NCI-H1417 treated with DMSO at 0.1 percent for 48 hours (cell line): ENCODE data around the gene NEK8.

Experiments used
- DNase-seq: peaks from one replicate; lab custom pipeline; 2025; lab: John Stamatoyannopoulos, UW

The NEK8 gene

DNA sequence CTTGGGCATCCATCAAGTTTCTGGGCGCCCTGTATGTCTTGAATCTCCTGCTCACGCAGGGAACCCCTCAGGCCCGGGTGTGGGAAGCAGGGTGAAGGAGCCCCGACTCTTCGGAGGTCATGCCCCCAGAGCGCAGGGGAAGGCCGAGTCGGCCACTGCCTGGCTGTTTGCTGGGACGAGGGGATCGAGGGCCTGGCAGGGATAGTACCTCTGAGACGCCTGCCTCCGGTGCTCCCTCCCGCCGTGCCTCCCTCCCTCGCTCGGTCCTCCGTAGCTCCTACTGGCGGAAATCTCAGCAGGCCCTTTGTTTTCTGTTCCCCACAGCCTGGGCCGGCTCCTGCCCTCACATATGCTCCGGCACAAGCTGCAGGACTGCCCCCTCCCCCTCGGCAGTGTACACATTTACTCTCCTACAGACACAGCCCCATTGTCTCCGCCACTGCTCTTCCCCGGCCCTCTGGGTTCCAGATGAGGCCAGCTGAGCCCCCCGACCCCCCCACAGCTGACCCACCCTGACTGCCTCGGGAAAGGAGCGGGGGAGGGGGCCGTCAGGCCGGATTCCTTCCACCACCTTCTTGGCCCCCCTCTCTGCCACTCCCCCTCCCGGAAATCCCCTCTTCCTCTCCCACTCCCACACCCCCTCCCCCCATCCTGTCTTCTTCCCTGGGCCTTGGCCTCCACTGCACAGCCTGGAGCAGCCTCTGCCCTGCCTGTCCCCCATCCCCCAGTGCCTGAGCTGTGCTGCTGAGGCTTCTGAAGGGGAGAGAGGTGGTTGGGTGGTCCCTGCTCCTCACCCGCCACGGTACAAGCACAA, 16.6 kb downstream of the NEK8 start:
- DNase-seq: no peak

DNA sequence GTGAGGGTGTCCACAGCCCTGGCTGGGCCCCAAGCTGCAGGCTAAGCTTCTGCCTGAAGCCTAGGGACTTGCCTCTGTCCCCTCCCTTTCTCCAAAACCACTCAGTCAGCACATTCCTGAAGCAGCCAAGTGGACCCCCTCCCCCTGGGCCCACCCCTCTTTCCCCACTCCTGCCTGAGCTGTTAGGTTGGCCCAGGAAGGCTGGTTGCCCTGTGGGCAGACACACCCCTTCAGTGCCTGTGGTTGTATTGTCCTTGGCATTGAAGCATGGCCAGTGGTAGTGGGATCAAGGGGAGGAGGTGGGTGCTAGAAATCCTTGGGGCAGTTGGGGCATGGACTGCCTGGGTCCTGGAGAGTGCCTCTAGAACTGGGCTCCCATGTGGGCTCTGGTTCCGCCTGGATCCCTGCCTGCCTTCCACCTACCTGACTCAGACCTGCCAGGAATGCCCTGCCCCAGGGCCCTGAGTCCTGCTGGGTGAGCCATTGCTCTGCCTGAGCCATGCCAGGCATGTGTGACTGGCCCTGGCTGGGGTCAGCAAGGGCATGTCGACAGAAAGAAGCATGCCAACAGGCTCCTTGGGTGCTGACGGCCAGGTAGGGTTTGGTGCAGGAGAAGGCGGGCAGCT, 17.3 kb downstream of the NEK8 start:
- DNase-seq: no peak

DNA sequence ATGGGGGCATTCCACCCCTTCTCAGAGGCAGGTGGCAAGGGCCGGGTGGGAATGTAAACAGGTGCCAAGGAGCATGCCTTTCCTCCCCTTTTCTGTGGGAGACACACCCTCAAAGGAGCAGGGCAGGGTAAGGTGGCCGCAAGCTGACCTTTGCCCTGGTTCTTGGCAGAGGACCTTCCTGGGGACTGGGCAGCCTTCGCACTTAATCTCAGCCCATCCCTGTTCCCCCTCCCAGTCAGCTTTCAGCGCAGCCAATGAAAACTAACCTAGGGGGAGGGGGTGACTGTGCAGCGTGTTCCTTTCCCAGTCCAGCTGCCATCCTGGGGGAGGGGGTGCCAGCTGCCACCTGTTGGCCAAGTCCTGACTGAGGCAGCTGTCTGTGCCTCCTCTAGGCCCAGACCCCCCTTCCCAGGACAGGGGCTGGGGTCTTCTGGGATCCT, 18.0 kb downstream of the NEK8 start:
- no peak for DNase-seq

DNA sequence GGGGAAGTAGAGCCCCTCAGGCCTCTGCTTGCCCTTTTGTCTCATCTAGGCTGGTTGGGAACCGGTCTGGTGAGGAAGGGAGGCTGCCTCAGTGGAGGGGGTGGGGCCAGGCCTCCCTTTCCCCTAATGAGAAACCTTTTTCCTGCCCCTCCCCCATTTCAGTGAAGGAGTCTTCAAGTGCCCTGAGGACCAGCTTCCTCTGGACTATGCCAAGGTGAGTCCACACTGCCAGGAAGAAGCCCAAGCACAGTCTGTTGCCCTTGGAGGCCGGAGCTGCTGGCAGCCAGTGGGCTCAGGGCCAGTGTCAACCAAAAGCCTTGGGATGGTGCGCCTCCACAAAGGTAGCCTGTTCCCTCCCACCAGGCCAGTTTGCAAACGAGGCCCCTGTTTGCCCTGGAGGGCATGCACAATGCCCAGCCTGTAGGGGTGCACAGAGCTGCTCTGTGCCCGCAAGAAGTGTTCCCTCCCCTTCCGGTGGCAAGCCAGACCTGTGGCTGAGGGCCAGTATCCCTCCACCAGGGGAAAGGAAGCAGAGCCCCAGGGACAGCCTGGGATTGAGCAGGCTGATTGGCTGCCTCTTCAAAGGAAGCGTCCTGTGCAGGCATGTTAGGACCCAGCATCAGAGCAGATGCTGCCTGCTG, 18.6 kb downstream of the NEK8 start:
- no peak for DNase-seq

DNA sequence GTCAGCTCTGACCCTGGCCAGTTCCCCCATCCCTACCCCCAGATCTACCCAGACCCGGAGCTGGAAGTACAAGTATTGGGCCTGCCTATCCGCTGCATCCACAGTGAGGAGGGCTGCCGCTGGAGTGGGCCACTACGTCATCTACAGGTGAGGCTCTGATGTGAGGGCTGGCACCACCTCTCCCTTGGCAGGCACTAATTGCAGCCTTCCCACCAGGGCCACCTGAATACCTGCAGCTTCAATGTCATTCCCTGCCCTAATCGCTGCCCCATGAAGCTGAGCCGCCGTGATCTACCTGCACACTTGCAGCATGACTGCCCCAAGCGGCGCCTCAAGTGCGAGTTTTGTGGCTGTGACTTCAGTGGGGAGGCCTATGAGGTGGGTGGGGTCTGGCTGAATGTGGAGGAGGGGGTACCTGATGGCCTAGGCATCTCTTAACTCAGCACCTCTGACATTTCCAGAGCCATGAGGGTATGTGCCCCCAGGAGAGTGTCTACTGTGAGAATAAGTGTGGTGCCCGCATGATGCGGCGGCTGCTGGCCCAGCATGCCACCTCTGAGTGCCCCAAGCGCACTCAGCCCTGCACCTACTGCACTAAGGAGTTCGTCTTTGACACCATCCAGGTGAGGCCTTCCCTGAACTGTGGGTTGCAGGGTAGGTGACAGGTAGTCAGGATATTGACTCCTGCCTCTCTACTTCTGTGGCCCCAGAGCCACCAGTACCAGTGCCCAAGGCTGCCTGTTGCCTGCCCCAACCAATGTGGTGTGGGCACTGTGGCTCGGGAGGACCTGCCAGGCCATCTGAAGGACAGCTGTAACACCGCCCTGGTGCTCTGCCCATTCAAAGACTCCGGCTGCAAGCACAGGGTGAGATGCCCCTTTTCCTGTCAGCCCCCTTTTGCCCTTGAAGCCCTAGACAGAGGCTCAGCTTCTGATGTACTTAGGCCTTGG, 19.5 kb downstream of the NEK8 start:
- no peak for DNase-seq

DNA sequence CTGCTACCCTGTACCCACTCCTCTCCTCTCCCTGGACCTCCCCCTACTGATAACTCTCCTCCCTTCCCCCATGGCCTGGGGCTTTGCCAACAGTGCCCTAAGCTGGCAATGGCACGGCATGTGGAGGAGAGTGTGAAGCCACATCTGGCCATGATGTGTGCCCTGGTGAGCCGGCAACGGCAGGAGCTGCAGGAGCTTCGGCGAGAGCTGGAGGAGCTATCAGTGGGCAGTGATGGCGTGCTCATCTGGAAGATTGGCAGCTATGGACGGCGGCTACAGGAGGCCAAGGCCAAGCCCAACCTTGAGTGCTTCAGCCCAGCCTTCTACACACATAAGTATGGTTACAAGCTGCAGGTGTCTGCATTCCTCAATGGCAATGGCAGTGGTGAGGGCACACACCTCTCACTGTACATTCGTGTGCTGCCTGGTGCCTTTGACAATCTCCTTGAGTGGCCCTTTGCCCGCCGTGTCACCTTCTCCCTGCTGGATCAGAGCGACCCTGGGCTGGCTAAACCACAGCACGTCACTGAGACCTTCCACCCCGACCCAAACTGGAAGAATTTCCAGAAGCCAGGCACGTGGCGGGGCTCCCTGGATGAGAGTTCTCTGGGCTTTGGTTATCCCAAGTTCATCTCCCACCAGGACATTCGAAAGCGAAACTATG, 20.4 kb downstream of the NEK8 start:
- no peak for DNase-seq

DNA sequence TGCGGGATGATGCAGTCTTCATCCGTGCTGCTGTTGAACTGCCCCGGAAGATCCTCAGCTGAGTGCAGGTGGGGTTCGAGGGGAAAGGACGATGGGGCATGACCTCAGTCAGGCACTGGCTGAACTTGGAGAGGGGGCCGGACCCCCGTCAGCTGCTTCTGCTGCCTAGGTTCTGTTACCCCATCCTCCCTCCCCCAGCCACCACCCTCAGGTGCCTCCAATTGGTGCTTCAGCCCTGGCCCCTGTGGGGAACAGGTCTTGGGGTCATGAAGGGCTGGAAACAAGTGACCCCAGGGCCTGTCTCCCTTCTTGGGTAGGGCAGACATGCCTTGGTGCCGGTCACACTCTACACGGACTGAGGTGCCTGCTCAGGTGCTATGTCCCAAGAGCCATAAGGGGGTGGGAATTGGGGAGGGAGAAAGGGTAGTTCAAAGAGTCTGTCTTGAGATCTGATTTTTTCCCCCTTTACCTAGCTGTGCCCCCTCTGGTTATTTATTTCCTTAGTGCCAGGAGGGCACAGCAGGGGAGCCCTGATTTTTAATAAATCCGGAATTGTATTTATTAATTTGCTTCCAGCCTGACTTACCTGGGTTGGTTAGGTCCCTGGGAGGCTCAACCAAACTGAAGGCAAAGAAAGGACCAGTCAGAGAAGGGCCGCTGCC, 21.1 kb downstream of the NEK8 start:
- no peak for DNase-seq

DNA sequence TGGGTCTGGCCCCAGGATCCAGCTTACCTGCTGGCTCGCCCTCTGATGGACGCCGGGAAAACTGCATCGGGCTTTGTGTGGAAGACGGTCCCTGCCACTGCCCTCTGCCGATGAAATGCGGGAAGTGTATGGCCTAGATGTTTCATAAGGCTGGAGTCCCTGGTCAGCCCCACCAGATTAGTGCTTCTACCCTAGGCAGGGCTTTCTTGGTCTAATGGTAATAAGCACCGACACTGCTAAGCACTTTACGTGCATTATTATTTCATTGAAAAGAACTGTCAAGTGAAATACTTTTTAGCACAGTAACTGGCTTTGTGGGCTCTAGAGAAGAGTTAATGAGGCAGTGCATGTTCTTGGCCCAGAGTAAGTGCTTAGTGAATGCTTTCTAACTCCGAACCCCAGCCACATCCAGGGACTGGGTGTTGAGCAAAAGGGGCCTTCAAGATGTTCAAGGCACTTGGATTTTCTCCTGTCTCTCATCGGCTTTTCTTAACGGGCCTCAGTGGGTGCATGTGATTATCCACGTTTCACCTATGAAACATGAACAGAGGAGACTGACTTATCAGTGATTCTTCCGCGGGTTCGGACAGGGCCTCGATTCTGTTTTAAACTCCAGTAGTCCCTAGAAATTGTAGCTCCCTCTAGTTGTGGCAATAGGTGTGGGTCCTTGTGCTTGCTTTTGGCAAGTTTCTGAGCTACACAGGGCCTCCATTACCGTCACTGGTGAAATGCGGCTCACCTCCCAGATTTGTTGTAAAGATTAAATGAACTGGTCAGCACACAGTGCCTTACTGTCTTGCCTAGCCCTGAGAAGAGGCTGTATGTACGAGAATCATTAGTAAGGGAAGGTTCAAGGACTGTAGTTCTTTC, 21.8 kb downstream of the NEK8 start:
- peak; percentile 49 for DNase-seq

DNA sequence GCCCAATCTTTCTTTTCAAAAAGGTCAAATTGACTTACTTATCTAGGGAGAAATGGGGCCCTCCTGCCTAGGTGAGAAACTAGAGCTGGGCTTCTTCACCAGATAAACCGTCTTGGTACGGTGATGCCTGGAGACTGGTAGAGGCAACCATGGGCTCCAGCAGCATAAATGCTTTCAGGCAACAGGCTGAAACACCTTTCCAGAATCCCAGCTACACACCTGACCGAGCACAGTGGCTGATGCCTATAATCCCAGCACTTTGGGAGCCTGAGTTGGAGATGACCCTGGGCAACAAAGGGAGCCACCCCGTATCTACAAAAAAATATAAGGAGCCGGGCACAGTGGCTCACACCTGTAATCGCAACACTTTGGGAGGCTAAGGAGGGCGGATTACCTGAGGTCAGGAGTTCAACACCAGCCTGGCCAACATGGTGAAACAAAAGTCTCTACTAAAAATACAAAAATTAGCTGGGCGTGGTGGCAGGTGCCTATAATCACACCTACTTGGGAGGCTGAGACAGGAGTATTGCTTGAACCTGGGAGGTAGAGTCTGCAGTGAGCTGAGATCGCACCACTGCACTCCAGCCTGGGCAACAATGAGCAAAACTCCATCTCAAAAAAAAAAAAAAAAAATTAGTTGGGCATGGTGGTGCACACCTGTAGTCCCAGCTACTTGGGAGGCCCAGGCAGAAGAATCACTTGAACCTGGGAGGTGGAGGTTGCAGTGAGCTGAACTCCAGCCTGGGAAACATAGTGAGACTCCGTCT, 23.2 kb downstream of the NEK8 start:
- DNase-seq: no peak

DNA sequence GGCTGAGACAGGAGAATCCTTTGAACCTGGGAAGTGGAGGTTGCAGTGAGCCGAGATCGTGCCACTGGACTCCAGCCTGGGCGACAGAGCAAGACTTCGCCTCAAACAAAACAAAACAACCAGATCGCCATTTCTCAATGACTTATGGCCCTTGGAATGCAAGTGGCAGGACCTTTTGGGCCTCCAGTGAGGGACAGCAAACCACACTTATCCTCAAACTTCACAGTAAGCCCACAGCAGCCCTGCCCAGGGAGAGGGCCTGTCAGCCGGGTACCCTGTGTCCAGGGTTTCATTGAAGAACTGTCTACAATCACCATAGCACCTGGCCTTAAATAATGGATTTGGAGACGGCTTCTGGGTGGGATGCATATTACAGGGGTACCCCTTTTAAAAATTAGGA, 26.9 kb downstream of the NEK8 start:
- no peak for DNase-seq

DNA sequence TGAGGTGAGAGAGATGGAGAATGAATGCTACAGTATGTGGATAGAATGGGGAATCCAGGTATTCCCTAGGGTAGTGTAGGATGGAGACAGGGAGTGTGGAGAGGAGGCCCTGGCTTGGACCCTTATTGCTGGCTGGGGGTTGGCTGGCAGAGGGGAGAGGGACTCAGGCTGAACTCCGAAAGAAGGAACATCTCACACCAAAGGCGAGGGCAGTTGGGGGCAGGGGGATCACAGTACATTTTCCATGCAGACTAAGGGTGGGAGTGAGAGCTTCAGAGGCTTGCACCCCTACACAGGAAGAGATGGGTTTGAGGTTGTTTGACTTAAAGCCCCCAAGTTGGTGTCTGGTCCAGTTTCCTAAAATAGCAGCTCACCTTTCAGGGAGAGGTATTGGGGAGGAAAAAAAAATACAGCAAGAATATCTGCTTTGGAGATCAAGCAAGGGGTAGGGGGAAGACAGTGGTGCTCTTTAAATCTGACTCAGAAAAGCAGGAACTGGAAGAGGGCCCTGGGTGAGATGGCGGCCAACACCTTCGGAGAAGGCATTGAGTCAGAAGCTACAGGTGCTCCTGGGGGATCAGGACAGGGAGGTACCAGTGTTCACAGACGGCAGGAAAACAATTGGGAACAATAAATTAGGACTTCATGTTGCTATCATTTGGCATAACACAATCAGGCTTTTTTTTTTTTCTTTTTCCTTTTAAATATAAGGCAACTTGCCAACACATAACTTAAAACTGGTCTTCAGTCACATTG, 27.6 kb downstream of the NEK8 start:
- DNase-seq: no peak

DNA sequence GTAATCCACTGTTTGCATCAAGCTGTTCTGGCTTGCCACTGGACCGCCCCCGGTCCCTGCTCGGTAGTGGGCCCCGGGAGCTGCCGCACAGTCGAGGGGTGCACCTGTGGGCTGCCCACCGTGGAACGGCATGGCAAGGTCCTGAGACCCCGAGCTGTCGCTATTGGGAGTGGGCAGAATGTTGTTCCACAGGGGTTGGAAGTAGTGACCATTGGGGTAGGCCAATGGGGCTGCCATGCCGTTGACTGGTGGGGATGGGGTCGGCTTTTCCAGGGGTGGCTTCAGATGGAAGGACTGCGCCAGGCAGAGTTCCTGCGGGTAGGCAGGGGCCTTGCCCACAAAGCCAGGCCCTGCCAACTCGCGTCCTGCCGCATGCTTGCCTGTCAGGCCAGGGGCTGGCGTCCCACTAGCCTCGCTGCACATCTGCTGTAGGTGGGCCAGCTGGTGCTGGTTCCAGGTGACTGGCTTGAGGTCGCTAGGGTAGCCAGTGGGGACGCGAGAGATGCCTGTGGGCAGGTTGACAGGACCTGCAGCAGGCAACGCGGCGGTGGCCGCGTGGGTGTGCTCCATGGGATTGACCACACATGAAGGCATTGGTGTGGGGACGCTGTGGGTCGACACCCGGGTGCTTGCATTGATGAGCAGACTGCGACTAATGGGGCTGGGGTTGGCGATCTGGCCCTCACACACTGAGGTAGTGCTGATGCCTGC, 30.0 kb downstream of the NEK8 start:
- no peak for DNase-seq

DNA sequence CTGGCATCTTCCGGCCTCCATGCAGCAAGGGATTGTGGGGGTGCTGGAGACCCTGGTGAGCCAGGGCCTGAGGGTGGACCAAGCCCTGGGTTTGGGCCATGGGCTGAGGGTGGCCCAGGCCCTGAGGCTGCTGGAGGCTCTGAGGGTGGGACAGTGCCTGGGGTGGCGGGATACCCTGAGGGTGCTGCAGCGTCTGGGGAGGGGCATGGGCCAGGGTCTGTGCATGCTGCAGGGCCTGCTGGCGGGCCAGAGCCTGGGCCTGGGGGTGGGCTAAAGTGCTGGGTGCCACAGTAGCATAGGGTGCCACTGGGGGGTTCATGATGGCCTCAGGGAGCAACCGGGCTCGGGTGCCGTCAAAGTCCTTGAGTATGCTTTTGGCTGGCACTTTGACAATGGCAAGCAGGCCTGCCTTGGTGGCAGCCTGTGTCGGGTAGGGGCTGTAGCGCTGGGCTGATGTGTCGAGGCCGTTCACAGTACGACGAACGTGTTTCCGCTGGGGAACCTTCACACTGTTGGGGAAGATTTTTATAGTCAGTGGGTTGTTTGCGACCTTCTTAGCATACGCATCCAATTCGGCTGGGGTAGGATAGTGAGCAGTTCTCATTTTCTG, 30.8 kb downstream of the NEK8 start:
- DNase-seq: no peak

DNA sequence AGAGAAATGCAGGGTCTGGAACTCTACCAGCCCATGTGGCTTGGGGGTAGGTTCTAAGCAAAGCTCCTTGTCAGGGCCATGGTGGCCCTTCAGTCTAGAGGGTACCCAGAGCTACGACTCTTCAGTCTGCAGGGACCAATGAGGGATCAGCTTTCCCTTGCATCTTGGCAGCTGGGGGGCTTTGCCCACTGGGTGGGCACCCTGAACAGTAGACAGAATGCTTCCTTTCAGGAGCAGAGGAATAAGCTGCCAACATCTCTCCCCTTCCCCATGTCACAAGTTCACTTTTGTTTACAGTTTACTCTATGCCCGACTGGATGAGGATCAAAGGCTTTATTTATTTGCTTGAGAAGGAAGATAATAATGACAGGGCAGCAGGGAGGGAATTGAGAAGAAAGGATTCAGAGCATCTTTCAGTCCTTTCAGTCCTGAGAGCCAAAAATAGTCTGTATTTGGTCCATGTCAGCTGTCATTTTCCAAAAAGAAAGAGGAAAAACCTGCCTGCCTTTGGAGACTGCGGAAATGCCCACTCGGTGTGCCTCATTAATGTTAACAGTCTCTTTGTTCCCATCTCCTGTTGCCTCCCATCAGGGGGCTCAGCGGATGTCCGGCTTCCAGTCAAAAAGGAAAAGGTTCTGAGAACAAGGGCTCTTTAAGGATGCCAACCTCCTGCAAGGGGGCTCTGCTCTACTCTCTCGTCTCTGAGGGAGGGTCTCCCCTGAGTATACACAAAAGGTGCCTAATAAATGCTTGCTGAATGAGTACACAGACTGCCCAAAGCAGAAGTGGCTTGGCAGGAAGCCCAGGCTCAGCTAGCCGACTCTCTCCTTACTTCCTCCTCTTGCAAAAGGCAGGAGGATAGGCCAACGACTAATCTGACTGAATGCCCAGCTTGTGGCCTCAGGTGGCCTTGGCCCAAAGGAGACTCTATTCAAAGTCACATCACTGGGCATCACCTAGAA, 32.3 kb downstream of the NEK8 start:
- DNase-seq: peak; percentile 23

DNA sequence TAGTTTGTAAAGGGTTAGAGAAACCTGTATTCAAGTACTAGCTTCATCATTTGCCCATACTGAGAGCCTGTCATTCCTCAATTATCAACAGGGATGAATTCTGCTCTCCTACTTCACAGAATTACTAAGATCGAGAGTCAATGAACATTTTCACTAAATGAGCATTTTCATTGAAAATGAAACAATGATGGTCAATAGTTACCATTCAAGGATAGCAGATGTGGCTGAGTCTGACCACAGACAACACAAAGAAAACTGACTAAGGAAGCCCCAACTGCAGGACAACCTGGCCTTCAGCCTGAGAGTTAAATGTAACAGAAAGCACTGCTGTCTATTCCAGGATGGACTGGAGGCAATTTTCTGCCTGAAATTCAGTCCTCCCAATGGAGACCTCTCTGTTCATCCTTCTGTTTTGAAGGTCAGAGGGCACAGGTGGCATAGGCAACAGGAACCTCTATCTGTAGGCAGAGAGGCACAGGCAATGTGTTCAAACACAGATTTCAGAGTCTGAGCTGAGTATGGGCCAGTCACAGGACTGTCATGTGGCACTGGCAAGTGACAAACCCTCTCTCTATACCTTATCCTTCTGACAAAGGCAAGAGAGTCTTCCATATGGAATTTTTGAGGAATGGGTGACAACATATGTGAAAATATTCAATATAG, 34.7 kb downstream of the NEK8 start:
- DNase-seq: no peak

DNA sequence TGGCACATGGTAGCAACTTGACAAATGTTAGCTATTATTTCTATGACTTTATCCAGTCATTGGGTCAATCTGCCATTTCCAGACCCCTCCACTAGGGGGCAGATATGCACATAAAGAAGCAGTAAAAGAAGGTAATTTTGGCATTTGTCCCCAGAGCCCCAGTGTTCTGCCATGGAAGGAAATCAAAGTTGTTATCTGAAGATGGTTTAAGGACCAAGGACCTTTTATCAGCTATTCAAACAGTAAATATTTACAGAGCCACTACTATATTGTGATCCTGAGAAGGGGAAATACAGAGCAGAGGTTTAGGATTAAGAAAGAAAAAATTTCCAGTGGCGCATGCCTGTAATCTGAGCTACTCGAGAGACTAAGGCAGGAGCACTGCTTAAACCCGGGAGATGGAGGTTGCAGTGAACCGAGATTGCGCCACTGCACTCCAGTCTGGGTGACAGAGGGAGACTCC, 35.2 kb downstream of the NEK8 start:
- no peak for DNase-seq
